ENCODE results near the gene GNG10.
"Not testable (repeated sequence)": the region's sequence is repeated elsewhere in the genome, so short reads cannot be mapped to it uniquely, and the experiment has no call there.

Gene GNG10

GRCh38 chr9:111661150-111661801 is at the start of gene GNG10:
Gene GNG10 (plus strand): TSS chr9:111661605. CDS start chr9:111661635, 30 bp downstream.
- DNase-seq (ENCODE audit: low read depth in 2 of 2) = peak; percentile 44 to 67

DNA sequence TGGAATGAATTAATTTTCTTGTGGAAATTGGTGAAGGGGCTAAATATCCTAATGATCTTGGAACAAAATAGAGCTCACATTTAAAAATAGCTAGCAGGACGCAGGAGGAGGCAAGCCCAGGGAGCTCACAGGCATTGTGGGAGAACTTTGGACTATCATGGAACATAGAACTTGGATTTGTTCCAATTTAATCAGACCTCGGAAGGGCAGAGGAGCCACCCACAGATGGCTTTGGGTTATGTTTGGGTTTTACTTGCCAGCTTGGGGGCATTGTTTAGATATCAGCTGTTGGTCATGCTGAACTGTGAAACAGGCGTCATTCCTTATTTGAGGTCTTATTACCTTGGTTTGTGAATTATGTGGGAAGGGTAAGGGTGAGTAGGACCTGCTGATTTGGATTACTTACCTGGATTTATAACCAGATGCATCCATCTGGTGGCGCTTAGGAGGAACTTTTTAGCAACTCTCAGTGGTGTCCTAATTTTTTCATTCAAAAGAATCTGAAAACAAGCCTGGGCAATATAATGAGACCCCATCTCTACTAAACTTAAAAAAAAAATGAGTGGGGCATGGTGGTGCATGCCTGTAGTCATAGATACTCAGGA is 47.9 kb upstream of the GNG10 start:
- DNase-seq (ENCODE audit: low read depth in 2 of 2) = no peak

DNA sequence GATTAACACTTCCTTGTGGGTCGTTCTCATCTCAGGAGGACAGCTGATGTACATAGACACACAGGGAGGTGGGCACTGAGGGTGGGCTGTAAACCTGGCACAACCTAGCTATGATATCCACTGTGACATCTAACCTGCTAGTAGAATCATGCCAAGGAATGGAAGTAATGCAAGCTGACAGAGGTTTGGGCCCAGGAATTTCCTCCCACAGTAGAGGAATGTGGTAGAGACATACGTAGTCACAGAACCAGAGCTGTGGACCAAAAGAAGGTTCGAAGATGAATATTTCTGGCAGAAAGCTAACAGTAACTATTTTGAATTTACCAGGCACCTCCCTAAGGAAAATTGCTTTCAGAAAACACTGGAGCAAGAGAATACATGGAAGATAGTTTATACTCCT is 45.5 kb upstream of the GNG10 start:
- DNase-seq (ENCODE audit: low read depth in 2 of 2) = no peak

DNA sequence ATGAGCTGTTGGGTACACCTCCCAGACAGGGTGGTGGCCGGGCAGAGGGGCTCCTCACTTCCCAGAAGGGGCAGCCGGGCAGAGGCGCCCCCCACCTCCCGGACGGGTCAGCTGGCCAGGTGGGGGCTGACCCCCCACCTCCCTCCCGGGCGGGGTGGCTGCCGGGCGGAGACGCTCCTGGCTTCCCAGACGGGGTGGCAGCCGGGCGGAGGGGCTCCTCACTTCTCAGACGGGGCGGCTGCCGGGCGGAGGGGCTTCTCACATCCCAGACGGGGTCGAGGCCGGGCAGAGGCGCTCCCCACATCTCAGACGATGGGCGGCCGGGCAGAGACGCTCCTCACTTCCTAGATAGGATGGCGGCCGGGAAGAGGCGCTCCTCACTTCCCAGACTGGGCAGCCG is 44.1 kb upstream of the GNG10 start:
- DNase-seq (ENCODE audit: low read depth in 2 of 2) = not testable (repeated sequence)

- DNase-seq (ENCODE audit: low read depth in 2 of 2) = no peak
Measured at GRCh38 chr9:111621895-111622480, 39.4 kb upstream of the GNG10 start.

GRCh38 chr9:111622626-111623025 is 38.8 kb upstream of the GNG10 start:
- DNase-seq (ENCODE audit: low read depth in 2 of 2) = no peak

DNA sequence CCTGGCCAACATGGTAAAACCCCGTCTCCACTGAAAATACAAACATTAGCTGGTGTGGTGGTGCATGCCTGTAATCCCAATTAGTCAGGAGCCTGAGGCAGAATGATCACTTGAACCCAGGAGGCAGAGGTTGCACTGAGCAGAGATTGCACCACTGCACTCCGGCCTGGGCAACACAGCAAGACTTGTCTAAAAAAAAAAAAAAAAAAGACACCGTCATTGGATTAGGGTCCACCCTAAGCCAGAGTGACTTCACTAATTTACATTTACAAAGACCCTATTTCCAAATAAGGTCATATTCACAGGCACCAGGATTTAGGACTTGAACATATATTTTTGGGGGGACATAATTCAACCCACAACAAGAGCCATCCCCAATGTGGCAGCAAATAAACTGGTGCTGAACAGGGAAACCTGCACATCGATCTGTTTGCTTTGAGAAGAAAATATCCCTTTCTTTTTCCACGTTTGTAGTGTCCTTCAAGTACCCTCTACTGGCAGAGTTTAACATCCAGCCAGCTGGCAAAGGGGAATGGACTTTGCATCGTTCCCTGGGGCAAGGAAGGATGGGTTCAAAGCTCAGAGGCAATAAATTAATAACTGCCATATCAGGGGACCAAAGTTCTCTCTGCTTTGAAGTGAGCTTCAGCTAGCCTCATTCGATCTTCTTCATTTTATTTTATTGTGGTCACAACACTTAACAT is 34.0 kb upstream of the GNG10 start:
- DNase-seq (ENCODE audit: low read depth in 2 of 2) = no peak

DNA sequence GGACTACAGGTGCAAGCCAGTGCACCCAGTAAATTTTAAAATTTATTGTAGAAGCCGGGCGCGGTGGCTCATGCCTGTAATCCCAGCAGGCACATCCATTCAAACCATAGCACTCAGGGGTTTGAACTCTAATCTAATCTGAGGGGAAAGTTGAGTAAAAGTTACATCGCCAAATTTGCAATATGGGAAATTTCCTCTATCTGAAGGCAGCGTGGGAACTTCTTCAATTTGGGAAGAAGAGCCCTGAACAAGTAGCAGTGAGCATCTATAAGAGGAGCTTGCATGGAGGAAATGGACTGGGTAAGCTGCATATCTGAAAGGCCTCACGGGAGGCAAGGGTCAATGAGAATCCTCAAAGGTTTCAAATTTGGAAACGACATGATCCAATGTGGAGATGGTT is 33.0 kb upstream of the GNG10 start:
- DNase-seq (ENCODE audit: low read depth in 2 of 2) = no peak

DNA sequence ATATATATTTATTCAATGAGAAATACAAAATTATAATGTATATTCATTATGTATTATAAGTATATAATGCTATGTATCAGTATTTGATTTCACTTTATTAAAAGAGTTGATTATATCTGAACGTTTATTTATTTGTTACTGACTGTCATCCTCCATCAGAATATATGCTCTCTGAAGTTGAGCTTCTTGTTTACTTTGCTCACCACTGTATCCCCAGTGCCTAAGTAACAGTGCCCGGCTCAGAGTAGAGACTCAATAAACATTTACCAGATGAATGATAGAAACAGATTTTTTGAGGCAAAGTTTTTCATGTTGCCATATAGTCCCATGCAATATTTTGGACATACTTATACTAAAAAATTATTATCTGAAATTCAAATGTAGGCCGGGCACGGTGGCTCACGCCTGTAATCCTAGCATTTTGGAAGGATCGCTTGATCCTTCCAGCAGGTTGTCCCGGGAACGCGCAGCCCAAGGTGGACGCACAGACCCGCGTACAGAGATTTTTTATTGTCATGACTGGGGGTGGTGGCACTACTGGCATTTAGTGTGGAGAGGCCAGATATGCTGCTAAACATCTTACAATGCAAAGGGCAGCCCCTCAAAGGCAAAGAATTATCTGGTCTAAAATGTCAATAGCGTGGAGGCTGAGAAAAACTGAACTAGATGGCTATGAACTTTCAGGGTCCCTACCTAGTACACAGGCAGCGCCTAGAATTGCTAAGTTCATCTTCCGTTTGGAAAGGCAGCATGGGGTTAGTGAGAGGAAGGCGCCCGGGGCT is 31.0 kb upstream of the GNG10 start:
- no peak for DNase-seq (ENCODE audit: low read depth in 2 of 2)

- DNase-seq (ENCODE audit: low read depth in 2 of 2) = no peak
Measured at GRCh38 chr9:111630964-111631213, 30.5 kb upstream of the GNG10 start.

- DNase-seq (ENCODE audit: low read depth in 2 of 2) = peak; percentile 95 to 96
Measured at GRCh38 chr9:111631214-111631971, 30.0 kb upstream of the GNG10 start, which contains the start of gene DNAJC25. Gene DNAJC25 (plus strand): TSS chr9:111631334. CDS start chr9:111631408, 74 bp downstream.

DNA sequence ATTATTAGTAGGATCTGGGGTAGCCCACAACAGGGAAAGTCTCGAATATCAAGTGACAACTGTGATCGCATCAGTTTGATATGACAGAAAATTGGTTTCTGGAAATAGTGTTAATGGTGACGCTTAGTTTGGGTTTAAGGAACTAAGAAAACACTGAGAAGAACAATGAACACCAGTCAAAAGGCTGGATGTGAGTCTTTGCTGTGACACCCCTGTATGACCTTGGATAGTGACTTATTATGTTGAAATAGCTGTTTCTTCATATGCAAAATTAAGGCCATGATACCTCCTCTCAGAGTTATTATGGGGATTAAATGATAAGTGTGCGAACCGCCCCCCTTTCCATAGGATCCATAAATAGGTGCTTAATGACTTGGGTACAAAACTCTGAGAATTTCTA is 29.3 kb upstream of the GNG10 start:
- DNase-seq (ENCODE audit: low read depth in 2 of 2) = no peak

- DNase-seq (ENCODE audit: low read depth in 2 of 2) = no peak
Measured at GRCh38 chr9:111632695-111633388, 28.6 kb upstream of the GNG10 start.

- no peak for DNase-seq (ENCODE audit: low read depth in 2 of 2)
Measured at GRCh38 chr9:111633389-111633736, 28.0 kb upstream of the GNG10 start.

- DNase-seq (ENCODE audit: low read depth in 2 of 2) = no peak
Measured at GRCh38 chr9:111634860-111635259, 26.5 kb upstream of the GNG10 start.

- no peak for DNase-seq (ENCODE audit: low read depth in 2 of 2)
Measured at GRCh38 chr9:111637421-111637950, 23.9 kb upstream of the GNG10 start.

DNA sequence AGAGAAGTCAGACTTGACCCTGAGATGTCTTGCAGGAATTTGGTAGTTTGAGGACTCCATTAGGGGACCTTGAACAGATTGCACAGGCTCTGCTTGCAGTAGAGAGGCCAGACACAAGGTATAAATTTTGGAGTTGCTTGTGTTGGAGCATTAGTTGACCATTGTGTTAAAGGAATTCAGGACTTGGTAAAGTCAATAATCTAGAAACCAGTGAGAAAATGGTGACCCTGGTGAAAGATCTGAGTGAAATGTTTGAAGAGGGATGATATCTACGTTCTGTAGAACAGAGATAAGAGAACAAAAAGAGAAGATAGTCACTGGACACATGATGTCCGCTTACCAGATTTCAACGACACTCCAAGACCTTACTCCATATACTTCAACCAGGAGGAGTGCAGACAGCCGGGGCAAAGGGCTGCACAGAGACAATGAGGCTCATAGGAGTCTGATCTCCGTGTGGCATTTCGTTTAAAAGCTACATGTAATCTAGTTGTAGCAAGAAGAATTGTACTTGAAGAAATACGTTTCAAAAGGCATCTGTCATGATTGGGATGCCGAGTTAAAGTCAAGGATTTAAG is 17.1 kb upstream of the GNG10 start:
- no peak for DNase-seq (ENCODE audit: low read depth in 2 of 2)

- no peak for DNase-seq (ENCODE audit: low read depth in 2 of 2)
Measured at GRCh38 chr9:111645806-111646205, 15.6 kb upstream of the GNG10 start.

GRCh38 chr9:111646417-111646816 is 15.0 kb upstream of the GNG10 start:
- DNase-seq (ENCODE audit: low read depth in 2 of 2) = no peak

DNA sequence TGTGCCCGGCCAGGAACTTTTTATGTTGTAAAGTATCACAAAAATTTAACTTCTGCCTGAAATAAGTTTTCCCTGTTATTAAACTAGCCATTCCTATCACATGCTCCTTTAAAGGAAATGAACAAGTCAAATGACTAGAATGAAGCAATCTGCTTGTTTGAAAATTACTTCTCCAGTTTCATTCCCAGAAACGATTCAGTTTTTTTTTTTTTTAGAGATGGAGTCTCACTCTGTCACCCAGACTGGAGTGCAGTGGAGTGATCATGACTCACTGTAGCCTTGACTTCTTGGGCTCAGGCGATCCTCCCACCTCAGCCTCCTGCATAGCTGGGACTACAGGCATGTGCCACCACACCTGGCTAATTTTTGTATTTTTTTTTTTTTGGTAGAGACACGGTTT is 13.3 kb upstream of the GNG10 start:
- DNase-seq (ENCODE audit: low read depth in 2 of 2) = no peak

Measured in stimulated activated CD8-positive, alpha-beta memory T cell treated with anti-CD3 and anti-CD28 coated beads, Interleukin-7, amount 100 ng/mL, for 4 hours (primary cell).